G401 (cell line): ENCODE measurements around the gene FOXE3. TPM values are rescaled to one million over a fixed set of nuclear protein-coding genes. Genes with fewer than 3 reads are reported as not detected.
A peak's percentile ranks its signal among the peaks of the same experiment; 100 is the strongest.

Experiments
- DNase-seq: peaks from one replicate; pipeline ENCODE4 v3.0.0-alpha.2; 2015; ENCODE audit warnings: low spot score
- in situ Hi-C: cut with HindIII; loops from 2 replicates; pipeline ENCODE4 v1.10.0; 2016; ENCODE audit warnings: low sequenced_read_pairs, mixed read lengths
- total RNA-seq: library from RNA; depleted of rRNA; stranded (reverse); fragments of >200 nt; shearing (Covaris generic); gene quantifications from 2 replicates; pipeline ENCODE4 v1.2.3, GENCODE V29; 2014; rRNA removed

The FOXE3 gene
- not detected in 2 replicates for total RNA-seq

DNA sequence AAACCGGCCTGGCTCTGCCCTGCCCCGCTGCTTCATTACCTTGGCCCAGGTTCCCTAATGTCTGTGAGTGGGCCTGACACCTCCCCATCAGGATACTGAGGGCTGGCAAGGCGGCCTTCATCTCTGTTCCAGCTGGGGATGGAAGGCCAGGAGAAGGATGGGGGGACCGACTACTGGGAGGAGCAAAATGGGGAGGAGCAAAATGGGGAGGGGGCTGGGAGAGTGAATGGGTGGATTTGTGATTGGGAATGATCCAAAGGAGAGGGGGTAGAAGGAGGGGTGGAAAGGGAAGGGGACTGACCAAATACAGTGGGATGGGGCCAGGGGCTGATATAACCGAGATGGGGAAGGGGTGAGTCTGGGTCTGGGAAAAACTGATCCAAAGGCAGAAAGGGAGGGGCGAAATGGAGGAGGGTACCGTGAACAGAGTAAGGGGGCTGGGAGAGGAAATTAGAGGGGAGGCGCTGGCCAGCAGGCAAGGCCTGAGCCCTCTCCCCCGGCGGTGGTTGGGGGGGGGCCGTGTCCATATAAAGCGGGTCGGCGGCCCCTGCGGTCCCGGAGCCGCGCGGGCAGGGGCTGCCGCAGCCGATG, at the start of gene FOXE3:
Gene FOXE3 (plus strand): TSS at position 558 of the 591 bp plus-strand sequence. CDS start 31 bp downstream, at position 589.
- DNase-seq = no peak
- in situ Hi-C loops = no loop called here

DNA sequence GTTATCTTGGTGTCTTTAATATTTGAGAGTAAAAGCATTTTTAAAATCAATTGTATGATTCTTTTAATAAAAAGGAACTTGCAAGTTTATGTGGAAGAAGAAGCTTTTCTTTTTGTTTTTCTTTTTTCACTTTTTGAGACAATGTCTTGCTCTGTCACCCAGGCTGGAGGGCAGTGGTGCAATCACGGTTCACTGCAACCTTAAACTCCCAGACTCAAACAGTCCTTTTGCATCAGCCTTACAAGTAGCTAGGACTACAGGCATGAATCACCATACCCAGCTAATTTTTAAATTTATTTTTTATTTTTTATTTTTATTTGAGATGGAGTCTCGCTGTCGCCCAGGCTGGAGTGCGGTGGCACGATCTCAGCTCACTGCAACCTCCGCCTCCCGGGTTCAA, 48.4 kb upstream of the FOXE3 start:
- in situ Hi-C loops = no loop called here
- DNase-seq = no peak

DNA sequence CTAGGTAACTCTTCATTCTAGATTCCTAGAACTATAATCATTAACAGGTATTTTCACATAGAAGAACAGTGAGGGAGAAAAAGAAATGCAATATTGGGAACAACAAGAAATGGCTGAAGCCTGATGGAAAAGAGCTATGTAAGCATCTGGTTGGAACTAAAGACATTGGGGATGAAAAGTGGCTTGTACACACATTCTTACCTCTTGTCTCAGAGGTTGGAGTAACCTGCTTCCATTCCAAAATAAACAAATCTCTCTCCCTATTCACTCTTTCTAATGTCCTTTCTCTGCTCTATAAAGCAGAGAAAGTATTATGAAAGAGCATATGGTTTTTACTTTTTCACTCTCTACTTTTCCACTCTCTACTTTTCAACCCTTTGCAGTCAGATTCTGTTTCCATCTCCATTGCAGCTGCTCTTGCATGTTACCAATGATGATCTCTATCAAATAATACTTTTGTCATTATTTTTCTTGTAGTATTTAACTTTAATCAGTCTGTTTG, 45.0 kb upstream of the FOXE3 start:
- DNase-seq = no peak
- in situ Hi-C loops = no loop called here

DNA sequence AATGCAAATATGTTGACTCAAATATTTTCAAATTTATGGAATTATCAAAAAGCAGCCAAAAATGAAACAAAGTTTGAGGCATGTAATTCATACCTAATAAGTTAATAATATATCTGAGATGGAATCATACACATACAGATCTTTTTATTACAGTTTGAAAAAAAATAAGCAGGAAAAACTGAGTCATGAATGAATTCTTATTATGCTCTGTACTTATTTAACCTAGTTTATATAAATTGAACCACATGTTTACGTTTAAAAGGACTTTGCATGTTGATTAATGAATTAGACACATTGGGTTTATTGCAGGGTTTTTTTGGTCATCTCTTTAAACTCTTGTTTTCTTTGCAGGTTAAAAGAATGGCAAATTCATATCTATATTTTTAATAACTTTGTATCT, 41.6 kb upstream of the FOXE3 start:
- no peak for DNase-seq
- in situ Hi-C loops = no loop called here

DNA sequence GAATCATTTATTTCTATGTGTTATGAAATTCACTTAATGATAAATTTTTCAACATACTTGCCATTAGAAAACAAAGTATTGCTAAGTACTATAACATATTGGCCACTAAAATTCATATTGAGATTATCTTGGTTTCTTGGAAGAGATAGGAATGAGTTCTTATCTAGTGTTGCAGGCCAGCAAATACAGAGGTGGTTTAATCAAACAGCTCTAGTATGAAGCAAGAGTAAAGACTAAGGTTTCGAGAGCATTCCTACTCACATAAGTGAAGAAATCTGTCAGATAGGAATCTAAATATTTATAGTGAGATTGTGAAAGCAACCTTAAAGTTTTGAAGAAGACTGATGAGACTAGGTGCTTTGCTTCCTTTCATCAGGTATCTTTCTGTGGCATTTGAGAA, 37.9 kb upstream of the FOXE3 start:
- no peak for DNase-seq
- in situ Hi-C loops = no loop called here

DNA sequence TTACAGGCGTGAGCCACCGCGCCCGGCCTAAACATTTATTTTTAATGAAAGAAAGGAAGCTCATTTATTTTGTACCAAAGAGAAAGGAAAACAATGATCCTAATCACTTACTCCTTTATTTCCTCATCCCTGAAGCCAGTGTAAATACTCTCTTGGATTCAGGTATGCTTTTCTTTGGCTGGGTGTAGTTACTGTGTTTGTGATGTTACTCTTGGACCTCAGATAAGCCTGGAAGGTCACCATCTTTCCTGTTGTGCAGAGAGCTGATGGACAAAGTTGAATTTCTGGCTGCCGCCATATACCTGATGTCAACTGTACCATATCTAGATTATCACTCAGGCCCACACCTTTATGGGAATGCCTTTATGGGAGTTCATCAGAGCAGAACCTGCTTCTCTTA, 35.4 kb upstream of the FOXE3 start:
- in situ Hi-C loops = no loop called here
- no peak for DNase-seq

DNA sequence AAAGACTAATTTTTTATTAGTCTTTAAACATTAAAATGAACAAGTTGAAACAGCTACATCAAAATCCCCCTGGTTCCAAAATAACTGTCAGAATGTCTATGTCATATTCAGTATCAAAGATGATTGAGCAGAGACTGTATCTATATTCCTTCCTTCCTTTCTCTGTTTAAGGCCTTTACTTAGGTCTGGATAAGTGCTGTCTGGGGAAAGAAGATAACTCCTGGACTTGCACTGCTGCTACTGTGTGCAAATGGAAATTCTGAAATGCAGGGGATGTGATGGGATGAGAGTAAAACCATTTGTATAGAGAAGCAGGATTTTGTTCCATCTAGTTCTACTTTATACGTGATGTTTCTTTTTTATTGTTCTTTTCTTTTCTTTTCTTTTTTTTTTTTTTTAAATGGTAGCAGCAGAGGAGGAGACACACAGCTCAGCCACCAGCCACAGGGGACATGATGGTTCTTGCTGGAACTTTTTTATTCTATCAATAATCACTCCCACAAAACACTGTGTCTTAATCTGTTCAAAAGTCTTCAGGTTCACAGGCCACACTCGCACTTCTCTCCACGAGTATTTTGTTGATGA, 33.6 kb upstream of the FOXE3 start:
- in situ Hi-C loops = no loop called here
- no peak for DNase-seq

DNA sequence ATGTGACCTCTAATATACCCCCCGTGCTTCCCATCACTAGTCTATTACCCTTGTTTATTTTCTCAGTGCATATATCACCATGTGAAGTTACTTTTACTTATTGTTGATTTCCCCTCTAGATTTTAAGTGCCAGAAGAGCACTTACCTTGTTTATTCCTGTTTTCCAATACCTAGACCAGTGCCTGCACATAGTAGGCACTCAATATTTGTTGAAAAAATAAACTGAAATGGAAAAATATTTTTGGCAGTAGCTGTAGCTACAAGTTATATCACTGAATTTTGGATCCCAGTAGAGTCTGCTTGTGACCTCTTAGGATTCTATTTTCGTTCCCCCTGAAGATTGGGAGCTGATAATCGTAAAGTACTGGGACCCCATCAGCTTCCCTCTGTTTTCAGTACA, 32.0 kb upstream of the FOXE3 start:
- in situ Hi-C loops = no loop called here
- DNase-seq = no peak

DNA sequence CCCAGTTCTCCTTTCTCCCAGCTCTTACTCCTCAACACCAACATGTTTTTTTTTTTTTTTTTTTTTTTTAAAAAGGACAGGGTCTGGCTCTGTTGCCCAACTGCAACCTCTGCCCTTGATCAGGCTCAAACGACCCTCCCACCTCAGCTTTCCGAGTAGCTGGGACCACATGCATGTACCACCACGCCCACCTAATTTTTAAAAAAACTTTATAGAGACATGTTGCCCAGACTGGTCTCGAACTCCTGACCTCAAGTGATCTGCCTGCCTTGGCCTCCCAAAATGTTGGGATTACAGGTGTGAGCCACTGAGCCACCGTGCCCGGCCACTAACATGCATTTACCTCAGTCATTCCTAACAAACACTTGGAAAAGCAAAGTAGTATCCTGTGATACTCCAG, 31.1 kb upstream of the FOXE3 start:
- no peak for DNase-seq
- in situ Hi-C loops = no loop called here

DNA sequence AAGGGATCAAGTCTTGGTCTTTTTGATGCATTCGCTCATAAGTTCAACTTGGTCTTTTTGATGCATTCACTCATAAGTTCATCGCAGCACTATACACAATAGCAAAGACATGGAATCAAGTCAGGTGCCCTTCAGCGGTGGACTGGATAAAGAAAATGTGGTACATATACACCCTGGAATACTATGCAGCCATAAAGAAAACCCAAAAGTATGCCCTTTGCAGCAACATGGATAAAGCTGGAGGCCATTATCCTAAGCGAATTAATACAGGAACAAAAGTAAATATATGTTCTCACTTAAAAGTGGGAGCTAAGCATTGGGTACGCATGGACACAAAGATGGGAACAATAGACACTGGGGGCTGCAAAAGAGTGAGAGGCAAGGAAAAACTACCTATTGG, 29.8 kb upstream of the FOXE3 start:
- no peak for DNase-seq
- in situ Hi-C loops = no loop called here

DNA sequence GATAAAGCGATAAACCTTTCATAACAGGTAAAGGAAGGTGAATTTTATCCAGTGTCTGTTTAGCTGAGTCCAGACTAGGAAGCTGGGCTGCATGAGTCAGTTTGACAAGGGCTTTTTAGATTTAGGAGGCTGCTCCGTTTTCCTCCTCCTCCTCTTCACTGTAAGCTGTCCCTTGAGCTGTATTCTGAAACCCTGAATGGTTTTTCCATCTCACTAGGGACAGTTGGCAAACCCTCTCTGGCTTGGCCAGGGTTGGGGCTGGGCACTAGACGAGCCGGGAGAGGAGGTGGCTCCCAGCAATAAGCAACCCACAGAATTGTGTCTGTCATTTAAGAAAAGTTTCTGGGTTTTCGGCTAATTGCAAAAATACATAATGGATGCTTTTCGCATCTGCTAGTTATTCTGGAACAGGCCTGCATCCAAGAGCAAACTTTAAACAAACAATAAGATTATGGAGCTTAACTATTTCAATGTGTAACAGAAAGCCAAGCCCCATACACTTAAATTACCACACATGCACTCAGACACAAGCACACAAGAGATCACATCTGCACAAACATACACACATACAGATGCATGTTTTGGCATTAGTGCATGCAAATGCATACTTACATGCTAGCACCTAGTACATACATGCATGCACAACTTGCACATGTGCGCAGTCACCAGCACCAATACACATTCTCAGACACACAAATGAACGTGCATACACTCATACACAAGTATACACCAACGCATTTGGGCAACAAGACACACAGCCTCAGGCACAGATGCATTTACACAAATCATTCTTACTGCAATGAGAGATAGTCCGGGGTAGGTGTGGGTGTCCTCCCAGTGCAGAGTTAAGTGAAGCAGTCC, 27.8 kb upstream of the FOXE3 start:
- in situ Hi-C loops = no loop called here
- DNase-seq = peak; percentile 7

DNA sequence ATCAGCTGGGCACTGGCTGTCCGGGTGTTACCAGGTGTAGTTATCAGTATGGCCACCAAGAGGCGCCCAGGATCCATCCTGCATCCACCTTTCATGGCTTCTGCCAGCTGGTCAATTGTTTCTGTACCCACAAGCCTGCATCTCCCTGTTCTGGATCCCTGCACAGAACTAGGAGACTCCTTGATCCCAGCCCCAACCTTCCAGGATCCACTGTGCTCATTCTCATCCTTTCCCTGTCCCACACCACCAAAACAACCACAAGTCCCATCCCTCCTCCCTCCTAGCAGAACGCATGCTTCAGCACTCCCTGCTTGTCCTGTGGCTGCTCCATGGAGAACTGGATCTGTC, 27.2 kb upstream of the FOXE3 start:
- in situ Hi-C loops = no loop called here
- DNase-seq = peak; percentile 59

DNA sequence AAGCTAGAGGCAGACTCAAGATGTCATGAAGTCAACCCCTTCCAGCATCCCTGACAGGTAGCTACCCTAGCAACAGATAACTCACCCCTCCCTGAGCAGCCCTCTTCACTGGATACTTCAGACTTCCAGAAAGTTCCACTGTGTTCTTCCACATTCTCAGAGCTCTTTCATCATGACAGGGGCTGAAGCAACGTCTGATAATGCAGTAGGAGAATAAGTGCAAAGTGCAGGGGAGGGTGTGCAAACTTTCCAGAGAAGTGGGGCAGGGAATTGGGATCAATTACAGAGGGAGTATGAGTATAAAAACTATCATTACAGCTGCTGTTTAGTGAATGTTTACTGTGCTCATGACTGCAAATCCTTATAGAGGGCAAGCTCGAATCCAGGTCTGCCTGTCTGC, 26.4 kb upstream of the FOXE3 start:
- in situ Hi-C loops = no loop called here
- no peak for DNase-seq

DNA sequence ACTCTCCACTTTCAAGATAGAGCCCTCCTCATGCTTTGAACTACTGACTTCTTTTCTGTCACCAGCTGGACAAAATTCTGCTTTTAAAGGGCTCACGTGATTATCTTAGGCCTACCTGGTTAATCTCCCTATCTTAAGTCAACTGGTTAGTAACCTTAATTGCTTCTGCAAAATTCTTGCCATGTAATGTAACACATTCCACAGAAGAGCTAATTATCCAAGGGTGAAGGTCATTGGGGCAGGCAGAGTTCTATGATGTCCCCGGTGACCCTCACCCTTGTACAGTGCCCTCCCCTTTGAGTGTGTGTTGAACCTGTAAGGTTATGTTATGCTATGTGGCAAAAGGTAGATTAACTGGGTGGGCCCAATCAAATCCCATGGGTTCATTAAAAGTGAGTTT, 25.2 kb upstream of the FOXE3 start:
- DNase-seq = no peak
- in situ Hi-C loops = no loop called here

DNA sequence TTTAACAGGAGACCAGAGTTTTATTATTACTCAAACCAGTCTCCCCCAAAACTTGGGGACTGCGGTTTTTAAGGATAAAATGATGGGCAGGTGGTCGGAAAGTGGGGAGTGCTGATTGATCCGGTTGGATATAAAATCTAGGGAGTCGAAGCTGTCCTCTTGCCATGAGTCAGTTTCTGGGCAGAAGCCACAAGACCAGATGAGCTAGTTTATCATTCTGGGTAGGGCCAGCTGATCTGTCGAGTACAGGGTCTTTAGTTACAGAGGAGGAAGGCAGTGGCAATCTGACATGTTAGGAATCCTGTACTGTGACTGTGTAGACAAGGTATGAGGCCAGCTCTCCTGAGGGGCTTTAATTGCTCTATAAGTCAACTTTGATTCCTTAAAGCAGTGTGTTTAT, 22.9 kb upstream of the FOXE3 start:
- in situ Hi-C loops = no loop called here
- no peak for DNase-seq

DNA sequence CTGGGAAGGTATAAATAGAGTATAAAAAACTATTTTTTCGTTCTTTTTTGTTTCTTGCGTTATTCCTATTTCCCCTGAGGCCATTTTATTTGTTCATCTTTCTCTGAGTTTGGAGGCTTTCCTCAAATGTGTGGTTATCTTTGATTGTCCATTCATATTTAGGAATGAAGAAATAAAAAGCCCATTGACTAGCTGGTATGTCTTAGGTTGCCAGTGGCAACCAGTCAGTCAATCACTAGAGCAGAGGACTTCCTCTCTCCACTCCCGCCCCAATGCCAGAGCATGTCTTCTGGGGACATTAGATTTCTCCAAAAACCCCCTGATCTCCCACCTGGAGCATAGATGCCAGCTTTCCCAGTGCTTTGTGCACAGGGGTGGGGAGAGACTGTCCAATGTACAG, 20.7 kb upstream of the FOXE3 start:
- in situ Hi-C loops = no loop called here
- no peak for DNase-seq

DNA sequence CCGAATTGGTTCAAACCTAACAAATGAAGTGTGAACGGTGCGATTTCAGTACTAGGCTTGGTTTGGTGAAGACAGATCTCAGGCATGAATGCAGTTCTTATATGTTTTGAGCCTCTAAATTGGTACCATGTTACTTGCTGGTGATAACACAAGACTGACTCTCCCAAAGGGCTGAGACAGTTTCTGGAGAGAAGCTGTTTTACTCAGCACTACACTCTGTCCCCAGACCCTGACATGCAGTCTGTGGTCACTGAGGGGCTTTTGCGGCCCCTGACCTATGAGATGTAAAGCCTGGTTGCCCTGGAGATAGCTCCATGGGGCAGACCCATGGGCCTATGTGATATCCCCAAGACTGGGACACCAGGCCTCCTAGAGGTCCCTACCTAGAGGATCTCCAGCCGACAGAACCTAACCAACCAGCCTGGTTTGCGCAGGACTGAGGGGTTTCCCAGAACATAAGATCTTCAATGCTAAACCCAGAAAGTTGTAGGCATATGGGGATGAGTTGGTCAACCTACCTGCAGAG, 19.4 kb upstream of the FOXE3 start:
- DNase-seq = no peak
- in situ Hi-C loops = no loop called here

DNA sequence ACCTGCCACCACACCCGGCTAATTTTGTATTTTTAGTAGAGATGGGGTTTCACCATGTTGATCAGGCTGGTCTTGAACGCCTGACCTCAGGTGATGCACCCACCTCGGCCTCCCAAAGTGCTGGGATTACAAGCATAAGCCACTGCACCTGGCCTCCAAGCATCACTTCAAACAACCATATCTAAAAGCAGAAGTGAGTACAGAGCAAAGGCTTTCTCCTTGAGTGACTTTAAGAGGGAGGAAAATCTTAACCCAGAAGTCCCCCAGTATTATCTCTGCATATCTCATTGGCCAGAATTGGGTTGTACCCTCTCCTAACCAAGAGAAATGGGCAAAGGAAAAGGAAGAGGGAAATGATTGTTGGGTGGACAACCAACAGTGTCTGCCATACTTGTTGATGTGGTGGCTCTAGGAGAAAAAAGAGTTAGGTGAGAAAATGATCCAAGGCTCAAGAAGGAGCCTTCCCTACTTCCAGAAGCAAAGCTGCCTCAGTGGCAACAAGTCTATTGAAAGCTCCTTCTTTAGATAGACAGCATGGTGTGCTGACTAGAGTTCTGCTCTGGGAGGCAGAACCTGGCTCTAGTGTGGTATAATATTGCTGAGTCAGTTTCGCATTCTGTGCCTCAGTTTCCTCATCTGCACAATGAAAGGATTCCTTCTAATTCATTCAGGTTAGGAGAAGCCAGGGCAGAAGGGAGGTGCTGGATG, 16.8 kb upstream of the FOXE3 start:
- DNase-seq = no peak
- in situ Hi-C loops = no loop called here

DNA sequence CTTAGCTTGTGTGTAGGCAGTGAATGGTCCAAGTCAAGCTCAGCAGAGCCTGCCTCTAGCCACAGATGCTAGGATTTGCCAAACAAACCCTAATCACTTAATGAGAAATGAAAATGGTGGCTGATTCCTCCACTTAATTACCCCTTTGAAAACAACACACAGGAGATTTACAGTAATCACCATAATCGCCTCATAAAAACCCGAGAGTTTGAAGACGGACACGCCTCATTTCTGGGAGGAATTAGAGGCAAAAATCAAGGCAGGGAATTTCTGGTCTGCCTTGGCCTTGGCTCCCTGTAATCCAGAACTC, 16.3 kb upstream of the FOXE3 start:
- no peak for DNase-seq
- in situ Hi-C loops = no loop called here

DNA sequence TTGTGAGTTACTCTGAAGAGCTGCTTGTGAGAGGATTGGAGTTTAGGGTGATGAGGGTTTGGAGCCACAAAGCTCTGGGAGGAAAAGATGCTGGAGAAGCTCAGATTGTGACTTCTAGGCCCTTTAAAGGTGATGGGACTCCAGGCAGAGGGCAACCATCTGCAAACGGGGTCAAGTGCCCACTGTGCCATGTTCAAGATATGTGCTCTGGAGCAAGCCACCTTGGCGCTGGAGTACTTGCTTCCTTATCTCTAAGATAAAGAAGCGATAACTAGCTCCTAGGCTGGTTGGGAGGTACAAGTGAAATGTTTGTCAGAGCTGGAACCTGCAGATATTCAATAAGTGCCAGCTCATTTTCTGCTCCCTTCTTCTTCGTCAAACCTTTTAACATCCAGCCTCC, 14.3 kb upstream of the FOXE3 start:
- in situ Hi-C loops = no loop called here

More for the DNA sequence above, 14.3 kb upstream of the FOXE3 start:
- no peak for DNase-seq
